Measurements from ENCODE around the gene ARL16.

ARL16 gene

DNA sequence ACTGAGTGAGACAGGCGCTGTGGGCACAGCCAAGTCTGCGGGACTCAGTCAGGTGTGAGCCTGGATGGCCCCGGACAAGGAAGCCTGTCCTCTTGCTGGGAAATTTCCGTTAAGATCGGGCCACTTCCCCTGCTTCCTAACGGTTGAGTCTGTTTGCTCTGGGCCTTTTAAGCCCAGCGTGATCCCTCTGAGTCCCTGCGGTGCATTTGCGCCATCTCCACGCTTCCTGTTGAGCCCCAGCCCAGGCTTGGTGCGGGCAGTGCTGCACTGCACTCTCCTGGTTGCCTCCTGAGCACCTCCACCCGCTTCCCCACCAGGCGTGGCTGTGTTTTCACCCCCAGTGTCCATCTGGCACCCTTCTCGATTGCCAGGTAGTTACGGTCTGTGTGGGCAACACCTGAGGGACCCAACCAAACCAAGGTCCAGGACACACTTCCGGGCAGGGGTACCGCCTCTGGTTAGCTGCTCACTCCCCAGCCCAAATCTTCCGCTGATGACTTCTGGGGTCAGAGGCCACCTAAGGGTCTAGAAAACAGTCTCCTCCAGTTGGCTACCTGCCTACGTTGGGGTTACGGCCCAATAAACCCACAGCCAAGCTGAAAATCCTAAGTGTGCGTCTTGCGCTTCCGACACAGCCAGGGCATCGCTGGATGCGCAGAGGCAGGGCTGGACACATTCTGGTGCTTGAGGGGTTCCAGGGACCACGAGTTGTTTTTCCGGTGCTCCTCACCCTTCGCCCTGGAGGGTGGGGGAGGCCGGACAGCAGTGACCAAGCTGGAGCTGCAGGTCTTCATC, 27.1 kb upstream of the ARL16 start:
- H3K9me3 ChIP-seq, result no peaks in the 10 kb centered on the region
- peak overlapping the region in 1 of 2 donors; percentile 46 for H3K27ac ChIP-seq
- H3K4me3 ChIP-seq, result peak overlapping the region; percentile 64 to 92
- TF ChIP-seq, protein P1, sequence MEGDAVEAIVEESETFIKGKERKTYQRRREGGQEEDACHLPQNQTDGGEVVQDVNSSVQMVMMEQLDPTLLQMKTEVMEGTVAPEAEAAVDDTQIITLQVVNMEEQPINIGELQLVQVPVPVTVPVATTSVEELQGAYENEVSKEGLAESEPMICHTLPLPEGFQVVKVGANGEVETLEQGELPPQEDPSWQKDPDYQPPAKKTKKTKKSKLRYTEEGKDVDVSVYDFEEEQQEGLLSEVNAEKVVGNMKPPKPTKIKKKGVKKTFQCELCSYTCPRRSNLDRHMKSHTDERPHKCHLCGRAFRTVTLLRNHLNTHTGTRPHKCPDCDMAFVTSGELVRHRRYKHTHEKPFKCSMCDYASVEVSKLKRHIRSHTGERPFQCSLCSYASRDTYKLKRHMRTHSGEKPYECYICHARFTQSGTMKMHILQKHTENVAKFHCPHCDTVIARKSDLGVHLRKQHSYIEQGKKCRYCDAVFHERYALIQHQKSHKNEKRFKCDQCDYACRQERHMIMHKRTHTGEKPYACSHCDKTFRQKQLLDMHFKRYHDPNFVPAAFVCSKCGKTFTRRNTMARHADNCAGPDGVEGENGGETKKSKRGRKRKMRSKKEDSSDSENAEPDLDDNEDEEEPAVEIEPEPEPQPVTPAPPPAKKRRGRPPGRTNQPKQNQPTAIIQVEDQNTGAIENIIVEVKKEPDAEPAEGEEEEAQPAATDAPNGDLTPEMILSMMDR (IDR thresholded peaks at IDR 0.05), result no peak
- peaks cover 0 to 26% (median 19%) of the 10 kb centered on the region in 3 donors for H3K36me3 ChIP-seq
- peaks cover 0 to 43% (median 25%) of the 10 kb centered on the region in 4 donors for H3K4me1 ChIP-seq
- DNase-seq, result no peak
- intact Hi-C loops (cut with DNase I; ENCODE audit: low total_unique reads), result no loop called here
- H3K27me3 ChIP-seq, result peaks cover 0 to 7% of the 10 kb centered on the region in 2 donors

DNA sequence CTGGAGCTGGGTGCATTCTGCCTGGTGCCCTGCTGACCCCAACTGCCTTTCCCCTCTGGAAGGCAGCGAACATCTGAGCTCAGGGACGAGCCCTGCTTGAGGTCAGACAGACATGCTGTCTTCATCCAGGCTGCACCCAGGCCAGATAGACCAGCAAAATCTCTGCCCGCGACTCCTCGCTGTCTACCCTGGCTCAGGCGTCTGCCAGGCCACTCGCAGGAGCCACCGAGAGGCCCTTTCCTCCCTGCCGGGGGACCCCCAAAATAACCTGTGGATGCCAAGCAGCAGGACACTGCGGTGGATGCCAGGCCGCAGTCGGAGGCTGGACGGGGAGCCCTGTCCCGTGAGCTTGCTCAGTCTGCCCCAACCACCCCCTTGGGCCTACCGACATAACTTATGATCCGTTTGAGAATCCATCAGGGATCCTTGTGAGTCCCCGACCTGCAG, 25.2 kb upstream of the ARL16 start:
- no peak for DNase-seq

DNA sequence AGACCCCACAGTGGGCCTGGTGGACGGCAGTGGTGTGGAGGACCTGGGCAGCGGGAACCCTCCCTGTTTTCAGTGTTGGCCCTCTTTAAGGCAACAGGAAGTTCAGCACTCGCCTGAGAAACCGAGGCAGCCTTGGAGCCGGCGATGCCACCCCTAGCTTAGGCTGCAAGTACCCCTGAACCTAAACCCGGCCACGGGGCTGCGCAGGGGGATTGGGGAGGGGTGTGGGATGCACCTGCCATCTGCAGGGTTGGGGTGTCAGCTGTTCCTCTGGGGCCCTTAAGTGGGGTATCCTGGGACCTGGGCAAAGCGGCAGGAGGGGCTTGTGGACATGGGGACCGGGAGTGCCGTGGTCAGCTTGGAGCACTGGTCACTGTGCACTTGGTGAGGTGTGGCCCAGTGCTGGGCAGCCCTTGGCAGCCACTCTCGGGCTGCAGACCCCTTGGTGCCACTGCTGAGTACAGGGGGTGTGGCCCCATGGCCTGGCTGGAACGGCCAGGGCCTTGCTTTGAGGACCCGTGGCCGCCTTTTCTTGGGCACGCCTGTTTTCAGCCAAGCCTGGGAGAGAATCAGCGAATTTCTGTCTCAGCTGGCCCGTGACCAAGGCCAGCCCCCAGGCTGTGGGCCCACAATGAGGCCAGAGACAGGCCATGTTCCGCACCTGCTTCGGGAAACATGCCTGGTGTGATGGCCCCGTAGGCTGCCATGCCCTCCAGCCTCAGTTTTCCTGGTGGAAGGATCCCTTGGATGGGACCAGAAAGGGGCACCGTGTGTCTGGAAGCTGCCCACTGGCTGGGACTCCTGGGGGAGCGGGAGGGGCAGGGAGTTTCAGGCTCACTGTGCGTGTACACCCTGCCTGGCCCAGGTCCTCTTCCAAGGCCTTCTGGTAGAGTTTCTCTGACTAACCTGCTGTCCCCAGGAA, 24.4 kb upstream of the ARL16 start:
- DNase-seq, result no peak
- H3K9me3 ChIP-seq, result no peaks in the 10 kb centered on the region
- peaks cover 0 to 33% (median 22%) of the 10 kb centered on the region in 3 donors for H3K36me3 ChIP-seq
- H3K27ac ChIP-seq, result no peak overlapping the region
- H3K4me1 ChIP-seq, result peaks cover 0 to 39% (median 29%) of the 10 kb centered on the region in 4 donors
- peaks cover 0 to 7% of the 10 kb centered on the region in 2 donors for H3K27me3 ChIP-seq
- TF ChIP-seq, protein P1 (IDR thresholded peaks at IDR 0.05), result no peak
- intact Hi-C loops (cut with DNase I; ENCODE audit: low total_unique reads), result no loop called here
- H3K4me3 ChIP-seq, result no peak overlapping the region

More for the DNA sequence above, 25.2 kb upstream of the ARL16 start:
- Histone ChIP-seq H3K9me3 (no peaks in the 10 kb centered on the region), H3K4me1 (peaks cover 0 to 42% (median 32%) of the 10 kb centered on the region in 4 donors), H3K27ac (no peak overlapping the region), H3K4me3 (no peak overlapping the region), H3K27me3 (peaks cover 0 to 7% of the 10 kb centered on the region in 2 donors), H3K36me3 (peaks cover 0 to 33% (median 22%) of the 10 kb centered on the region in 3 donors)
- intact Hi-C loops (cut with DNase I; ENCODE audit: low total_unique reads), result no loop called here
- TF ChIP-seq, protein P1 (IDR thresholded peaks at IDR 0.05), result no peak

DNA sequence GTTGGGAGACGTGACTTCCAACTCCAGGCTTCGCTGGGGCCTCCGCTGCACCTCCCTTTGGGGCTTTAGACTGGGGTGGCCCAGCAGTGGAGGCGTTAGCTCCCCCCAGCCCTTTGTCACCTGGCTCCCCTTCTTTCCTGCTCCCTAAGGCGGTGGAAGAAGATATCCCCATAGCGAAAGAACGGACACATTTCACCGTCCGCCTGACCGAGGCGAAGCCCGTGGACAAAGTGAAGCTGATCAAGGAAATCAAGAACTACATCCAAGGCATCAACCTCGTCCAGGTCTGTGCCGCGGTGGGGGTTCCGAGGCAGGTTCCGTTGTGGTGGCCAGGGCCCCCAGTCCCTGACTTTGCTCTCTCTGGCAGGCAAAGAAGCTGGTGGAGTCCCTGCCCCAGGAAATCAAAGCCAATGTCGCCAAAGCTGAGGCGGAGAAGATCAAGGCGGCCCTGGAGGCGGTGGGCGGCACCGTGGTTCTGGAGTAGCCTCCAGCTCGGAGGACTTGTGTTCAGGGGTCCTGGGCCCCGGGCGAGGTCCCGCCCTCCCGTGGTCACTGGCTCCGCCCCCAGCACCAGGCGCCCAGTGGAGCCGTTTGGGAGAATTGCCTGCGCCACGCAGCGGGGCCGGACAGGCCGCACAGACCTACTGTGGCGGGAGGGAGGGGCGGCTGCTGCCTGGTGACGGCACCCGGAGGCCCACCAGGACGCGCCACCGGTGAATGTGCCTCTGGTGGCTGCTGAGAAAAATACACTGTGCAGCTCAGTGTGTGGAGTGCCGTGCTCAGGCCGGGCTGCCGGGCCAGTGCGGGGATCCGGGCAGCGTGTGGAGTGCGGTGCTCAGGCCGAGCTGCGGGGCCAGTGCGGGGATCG, 23.4 kb upstream of the ARL16 start:
- Histone ChIP-seq H3K27me3 (peaks cover 0 to 7% of the 10 kb centered on the region in 2 donors), H3K4me1 (peaks cover 0 to 40% (median 29%) of the 10 kb centered on the region in 4 donors), H3K4me3 (no peak overlapping the region), H3K9me3 (no peaks in the 10 kb centered on the region), H3K36me3 (peaks cover 0 to 33% (median 22%) of the 10 kb centered on the region in 3 donors), H3K27ac (no peak overlapping the region)
- intact Hi-C loops (cut with DNase I; ENCODE audit: low total_unique reads), result no loop called here
- TF ChIP-seq, protein P1 (IDR thresholded peaks at IDR 0.05), result no peak
- no peak for DNase-seq

DNA sequence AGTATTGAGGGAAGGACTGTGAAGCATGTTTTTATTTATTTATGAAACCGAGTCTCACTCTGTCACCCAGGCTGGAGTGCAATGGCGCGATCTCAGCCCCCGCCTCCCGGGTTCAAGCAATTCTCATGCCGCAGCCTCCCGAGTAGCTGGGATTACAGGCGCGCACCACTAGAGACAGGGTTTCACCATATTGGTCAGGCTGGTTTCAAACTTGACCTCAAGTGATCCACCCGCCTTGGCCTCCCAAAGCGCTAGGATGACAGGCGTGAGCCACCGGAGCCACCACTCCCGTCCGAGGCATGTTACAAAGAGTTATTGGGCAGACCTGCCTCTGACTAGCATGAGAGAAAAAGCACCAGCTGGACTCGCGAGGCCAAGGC, 22.6 kb upstream of the ARL16 start:
- Histone ChIP-seq H3K9me3 (no peaks in the 10 kb centered on the region), H3K4me1 (peaks cover 0 to 40% (median 32%) of the 10 kb centered on the region in 4 donors), H3K36me3 (peaks cover 0 to 38% (median 28%) of the 10 kb centered on the region in 3 donors), H3K4me3 (no peak overlapping the region), H3K27me3 (peaks cover 0 to 7% of the 10 kb centered on the region in 2 donors), H3K27ac (no peak overlapping the region)
- intact Hi-C loops (cut with DNase I; ENCODE audit: low total_unique reads), result no loop called here
- TF ChIP-seq, protein P1 (IDR thresholded peaks at IDR 0.05), result no peak
- DNase-seq, result no peak
